Ovary (tissue), 3 donors: Measurements from ENCODE around the gene MCMBP.

ENCODE experiments used
- CTCF ChIP-seq, 3 donors: fragments of 450-650 bp in 2 of 3; fragments of 200-600 bp in 1 of 3; IDR thresholded peaks; one replicate each; pipeline versions ENCODE4 v1.5.1 to v1.8.0; 2016 to 2022; ENCODE audit warnings: antibody characterized with exemption in 3 of 3, mild to moderate bottlenecking in 1 of 3
- EP300 ChIP-seq: sonication (generic); formaldehyde crosslinking; IDR thresholded peaks from one replicate; pipeline ENCODE4 v1.6.1; 2017; ENCODE audit warnings: antibody characterized with exemption
- donor health status: DM: no; HTN: no; CAD: no.

- no peak for TF ChIP-seq CTCF (IDR thresholded peaks at IDR 0.05)
- TF ChIP-seq EP300 = no peak
These were observed 25.9 kb upstream of the MCMBP start for GRCh38 chr10:119898577-119898976.
